ENCODE data around the gene NKTR.

The NKTR gene

DNA sequence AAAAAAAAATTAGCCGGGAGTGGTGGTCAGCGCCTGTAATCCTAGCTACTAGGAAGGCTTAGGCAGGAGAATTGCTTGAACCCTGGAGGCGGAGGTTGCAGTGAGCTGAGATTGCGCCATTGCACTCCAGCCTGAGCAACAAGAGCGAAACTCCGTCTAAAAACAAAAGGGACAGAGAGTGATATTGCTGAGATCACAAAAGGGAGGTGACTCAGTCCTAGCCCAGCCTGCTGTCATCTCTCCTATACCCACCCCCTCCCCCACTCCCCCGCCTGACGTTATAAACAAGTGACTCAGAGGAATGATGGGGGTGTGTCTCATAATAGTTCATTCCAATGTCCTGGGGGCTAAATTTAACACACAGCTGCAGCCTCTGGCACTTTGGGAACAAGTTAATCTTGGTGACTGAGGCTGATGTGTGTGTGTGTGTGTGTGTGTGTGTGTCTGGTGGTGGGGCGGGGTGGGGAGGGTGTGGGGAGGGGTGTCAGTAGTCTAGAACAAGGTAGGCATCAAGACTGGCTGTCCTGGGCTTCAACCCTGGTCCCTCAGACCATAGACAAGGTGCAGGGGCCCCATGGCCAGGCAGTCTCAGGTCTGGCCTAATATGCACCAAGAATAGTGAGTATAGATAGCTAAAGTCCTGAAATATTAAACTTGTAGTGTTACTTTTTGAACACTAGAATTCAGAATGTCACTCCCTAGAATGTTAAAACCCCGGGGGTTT lies 83.6 kb downstream of the NKTR start:
- DNase-seq: no peak

DNA sequence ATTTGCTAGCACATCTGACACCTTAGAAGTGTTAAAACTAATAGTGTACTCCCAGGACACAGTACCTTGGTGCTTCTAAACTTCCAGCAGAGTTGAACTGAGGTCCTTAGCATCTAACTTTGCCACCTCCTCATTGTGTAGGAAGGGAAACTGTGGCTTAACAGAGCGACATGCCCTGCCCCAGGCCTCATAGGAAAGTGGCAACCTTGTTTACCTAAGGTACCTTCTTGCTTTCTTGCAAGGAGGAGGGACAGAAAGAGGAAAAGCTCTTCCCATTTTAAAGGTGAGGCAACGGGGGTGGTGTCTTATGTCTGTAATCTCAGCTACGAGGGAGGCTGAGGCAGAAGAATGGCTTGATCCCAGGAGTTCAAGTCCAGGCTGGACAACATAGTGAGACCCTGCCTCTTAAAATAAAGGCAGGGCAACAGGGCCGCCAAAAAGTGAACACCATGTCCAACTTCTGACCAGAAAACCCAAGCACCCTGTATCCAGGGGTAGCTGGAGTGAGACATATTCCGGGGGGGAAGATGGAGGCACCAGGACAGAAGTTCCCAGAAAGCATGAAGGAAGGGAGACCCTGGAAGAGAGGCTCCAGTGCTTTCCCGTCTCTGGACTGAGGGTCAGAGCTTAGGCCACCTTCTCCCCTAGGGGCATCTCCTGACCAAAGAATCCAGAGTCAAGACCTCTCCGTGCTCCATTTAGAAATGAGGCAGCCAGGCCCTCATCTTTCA lies 84.3 kb downstream of the NKTR start:
- no peak for DNase-seq

DNA sequence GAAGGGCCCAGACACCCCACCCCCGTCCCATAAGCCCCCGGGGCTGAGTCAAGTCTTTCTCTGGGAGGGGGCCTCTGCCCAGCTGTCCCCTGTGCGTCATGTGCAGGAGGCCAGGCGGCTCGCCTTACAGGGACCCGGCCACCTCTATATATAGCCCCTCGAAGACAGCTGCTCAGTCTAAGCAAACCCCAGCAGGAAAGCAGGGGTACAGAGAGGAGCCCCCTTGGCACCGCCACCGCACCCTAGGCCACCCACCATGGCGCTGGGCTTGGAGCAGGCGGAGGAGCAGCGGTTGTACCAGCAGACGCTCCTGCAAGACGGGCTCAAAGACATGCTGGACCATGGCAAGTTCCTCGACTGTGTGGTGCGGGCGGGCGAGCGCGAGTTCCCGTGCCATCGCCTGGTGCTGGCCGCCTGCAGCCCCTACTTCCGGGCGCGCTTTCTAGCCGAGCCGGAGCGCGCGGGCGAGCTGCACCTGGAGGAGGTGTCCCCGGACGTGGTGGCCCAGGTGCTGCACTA lies 84.9 kb downstream of the NKTR start, which contains the start of gene KLHL40:
KLHL40 (plus strand) TSS at position 175 of the 519 bp plus-strand sequence; CDS start at position 257, 82 bp downstream.
- DNase-seq: no peak

DNA sequence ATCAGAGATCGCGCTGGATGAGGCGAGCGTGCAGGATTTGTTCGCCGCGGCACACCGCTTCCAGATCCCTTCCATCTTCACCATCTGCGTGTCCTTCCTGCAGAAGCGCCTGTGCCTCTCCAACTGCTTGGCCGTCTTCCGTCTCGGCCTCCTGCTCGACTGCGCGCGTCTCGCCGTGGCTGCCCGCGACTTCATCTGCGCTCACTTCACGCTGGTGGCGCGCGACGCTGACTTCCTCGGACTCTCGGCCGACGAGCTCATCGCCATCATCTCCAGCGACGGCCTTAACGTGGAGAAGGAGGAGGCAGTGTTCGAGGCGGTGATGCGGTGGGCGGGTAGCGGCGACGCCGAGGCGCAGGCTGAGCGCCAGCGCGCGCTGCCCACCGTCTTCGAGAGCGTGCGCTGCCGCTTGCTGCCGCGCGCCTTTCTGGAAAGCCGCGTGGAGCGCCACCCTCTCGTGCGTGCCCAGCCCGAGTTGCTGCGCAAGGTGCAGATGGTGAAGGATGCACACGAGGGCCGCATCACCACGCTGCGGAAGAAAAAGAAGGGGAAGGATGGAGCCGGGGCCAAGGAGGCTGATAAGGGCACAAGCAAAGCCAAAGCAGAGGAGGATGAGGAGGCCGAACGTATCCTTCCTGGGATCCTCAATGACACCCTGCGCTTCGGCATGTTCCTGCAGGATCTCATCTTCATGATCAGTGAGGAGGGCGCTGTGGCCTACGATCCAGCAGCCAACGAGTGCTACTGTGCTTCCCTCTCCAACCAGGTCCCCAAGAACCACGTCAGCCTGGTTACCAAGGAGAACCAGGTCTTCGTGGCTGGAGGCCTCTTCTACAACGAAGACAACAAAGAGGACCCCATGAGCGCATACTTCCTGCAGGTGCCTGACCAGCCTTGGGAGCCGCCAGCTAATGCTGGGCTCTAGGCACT lies 85.7 kb downstream of the NKTR start:
- no peak for DNase-seq

DNA sequence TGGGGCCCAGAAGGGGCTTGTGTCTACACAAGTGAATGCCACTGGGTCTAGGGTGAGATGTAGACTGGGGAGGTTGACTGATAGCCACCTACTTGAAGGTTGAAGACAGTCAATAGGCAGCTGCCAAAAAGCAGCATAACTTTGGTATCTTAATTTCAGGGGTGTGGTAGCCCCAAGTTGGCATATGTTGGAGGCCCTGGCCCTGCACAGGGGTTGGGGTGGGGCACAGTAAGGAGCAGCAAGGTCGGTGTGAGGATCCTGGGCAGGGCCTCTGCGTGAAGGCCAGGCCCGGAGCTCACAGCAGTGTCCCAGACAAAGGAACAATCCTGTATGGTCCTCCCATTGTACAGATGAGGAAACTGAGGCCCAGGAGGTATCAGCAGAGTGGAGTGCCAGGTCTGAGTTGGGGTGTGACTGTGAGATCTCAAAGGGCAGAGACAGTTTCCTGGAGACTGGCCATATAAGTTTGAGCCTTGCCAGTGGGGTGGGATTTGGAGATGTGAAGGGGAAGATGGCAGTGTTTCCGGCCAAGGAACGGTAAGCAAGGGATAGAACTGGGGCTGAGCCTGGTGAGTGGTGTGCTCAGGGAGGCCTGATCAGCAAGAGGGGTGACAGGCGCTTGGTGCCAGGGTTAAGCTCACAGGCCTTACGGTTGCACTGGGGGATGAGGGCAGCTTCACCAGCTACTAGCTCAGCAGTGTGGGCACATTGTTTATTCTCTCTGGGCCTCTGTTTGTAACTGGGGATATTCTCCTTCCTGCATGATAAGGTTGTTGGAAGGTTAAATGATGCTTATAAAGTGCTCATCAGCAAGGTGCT lies 86.6 kb downstream of the NKTR start:
- no peak for DNase-seq

DNA sequence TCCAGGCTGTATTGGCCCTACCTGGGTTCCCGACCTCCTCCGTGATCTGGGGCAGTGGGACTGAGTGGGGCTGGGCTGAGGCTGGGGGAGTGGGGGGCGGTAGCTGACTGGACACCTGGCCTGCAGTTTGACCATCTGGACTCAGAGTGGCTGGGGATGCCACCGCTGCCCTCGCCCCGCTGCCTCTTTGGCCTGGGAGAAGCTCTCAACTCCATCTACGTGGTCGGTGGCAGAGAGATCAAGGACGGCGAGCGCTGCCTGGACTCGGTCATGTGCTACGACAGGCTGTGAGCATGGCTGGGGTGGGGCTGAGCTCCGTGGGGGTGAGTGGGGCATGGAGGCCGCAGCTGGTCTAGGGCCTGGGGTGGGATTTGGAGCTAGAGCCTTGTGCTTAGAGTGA lies 87.5 kb downstream of the NKTR start:
- no peak for DNase-seq

DNA sequence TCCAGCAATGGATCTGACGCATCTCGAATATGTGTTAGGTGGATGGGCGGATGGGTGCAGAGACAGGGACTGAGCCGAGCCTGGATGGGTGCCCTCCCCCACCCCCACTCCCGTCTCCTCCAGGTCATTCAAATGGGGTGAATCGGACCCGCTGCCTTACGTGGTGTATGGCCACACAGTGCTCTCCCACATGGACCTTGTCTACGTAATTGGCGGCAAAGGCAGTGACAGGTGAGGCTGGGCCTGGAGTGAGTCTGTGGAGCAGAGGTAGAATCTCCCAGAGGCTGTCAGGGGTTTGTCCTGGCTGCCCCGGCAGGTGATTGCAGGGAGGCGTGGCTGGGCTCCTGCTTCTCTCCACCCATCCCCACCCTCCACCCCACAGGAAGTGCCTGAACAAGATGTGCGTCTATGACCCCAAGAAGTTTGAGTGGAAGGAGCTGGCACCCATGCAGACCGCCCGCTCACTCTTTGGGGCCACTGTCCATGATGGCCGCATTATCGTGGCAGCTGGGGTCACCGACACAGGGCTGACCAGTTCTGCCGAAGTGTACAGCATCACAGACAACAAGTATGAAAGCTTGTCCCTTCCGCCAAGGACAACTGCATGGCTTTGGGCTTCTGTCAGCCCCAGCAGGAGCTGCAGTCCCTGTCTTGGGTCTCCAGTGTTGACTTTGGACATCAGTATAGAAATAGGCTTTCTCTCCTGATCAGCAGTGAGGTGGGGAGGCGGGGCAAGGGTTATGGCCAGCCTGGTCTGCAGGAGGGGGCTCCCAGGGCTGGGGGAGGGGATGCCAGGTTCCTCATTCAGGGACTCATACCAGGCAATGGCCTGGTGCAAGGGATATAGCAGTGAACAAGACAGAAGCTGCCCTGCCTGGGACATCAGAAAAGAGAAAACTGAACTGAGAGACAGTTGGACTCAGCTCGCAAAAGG lies 88.3 kb downstream of the NKTR start:
- DNase-seq: no peak

DNA sequence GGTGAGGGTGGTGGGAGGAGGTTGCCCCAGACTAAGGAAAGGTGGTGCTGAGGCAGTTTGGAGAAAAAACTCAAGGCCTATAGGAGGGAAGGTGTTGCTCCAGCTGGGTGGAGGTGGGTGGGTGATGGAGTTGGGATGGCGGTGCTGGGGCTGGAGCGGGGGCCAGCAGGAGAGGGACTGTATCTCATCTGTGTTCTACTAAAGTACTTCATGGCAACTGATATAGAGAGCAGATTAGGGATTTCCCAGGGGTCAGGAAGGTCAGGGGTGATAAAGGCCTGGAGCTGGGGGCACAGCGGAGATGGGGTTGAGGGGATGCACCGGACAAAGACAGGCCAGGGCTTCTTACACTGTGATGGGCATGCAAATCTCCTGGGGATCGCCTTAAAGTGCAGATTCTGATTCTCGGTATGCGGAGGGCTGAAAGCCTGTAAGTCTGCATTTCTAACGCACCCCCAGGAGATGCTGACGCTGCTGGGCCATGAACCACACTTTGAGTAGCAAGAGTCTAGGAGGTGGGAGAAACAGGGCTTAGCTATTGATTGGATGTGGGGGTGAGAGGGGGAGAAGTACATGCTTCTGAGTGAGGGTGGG lies 89.0 kb downstream of the NKTR start:
- no peak for DNase-seq

DNA sequence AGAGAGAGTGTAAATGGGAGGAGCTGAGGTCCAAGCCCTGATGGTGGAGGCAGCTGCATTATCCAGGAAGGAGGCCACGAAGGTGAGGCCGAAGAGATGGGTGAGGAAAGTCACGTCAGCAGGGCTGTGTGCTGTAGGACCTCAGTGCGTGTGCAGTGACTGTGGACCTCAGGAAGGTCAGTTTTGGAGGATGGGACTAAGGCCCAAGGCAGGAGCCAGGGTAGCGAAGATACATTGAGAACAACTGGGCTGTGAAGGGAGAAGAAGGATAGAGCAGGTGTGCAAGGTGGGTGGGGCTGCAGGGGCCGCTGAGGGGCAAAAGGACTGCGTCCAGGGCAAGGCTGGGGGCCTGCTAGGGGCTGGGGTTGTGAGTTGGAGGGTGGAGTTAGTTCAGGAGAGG lies 89.7 kb downstream of the NKTR start:
- no peak for DNase-seq

DNA sequence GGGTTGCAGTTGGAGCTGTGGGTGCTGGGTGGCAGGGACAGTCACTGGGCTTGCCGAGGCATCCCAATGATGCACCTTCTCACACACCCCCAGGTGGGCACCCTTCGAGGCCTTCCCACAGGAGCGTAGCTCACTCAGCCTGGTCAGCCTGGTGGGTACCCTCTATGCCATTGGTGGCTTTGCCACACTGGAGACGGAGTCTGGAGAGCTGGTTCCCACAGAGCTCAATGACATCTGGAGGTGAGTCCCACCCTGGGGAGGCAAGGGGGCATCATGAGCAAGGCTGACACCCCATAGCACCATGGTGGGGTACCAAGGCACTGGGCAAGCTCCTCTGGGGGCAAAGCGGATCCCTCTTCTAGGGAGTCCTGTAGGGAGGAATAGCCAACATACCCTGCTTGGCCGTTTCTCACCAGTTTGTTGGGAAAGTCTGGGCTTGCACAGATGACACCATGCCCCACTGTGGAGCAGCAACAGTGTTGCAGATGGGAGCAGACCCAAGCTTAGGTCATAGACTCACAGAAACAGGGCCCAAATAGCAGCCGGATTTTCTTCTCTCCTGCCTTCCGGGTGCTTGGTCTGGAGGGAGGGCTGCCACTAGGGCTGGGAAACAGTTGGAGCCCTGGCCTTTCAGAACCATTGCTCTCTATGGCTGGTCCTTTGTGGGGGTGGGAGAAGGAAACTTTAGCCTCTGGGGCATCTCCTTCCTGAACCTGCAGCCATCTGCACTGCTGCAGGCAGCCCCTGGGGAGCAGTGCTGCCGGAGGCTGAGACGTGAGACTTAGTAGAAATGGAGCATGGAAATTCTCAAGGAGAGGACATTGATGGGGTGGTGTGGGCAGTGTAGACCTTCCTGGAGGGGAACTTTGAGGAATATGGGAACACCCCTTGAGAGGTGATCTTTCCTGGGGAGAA lies 90.5 kb downstream of the NKTR start:
- DNase-seq: no peak

DNA sequence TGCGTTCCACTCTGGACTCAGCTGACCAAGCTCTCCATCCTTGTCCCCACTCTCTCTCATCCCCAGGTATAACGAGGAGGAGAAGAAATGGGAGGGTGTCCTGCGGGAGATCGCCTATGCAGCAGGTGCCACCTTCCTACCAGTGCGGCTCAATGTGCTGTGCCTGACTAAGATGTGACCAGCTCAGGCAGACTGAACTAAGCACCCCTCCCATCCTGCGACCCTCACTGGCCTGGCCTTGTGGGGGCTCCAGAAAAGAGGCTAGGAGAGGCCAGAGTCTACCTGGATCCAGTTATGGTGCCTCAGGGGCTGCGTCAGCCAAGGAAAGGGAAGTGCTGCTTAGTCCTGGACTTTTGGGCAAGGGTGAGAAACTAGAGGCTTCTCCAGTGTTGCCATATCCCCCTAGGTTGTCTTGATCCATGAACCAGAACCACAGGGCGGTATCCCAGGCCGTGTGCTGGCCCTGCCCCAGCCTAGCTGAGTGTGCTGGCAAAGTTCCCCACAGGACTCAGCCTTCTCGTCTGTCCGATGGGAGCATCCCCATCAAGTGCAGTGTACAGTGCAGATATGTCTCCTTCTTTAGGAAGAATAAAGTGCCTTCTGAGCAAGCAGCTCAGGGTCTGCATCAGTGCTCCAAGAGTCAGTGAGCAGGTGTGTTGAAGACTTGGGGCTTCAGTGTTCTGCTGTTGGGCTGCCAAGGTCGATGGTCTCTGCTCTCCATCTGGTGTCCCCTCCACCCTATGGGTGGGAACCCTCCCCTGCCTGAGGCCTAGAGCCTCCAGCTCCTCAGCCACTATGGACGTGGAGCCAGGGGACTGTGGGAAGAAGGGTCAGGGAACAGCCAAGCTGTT lies 91.6 kb downstream of the NKTR start:
- DNase-seq: no peak

DNA sequence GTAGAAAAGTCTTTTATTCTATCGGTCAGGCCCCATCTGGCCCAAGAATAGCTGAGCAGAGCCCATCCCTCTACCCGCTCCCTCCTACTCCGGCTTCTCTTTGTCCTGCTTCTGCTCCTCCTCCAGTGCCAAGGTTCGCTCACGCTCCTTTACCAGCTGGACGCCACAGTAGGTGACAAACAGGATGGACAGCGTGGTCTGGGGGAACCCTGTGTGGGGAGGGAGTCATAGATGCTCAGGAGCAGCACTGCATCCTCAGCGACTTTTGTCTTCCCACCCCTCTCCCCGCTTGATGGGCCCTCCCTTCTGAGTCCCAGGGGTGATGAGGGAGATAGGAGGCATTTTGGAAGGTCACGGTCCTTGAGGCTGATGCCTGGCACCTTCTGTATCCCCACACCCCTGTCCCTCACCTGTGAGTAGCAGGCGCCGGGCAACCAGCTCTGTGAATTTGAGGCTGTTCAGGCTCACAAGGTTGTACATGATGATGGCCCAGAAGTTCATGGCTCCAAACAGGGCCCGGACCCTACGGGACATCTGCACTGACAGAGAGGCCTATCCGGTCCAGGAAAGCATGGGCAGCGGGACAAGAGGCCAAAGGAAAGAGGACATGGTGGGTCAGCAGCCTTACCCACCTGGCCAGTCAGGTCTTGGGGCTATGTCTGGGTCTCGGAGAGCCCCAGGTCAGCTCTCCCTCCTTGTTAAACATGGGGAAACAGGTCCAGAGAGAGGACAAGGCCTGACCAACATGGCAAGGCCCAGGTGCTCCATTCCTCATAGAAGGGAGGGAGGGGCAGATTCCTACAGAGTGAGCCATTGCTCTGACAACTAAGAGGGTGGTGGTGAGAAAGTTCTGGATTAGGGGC lies 92.4 kb downstream of the NKTR start:
- no peak for DNase-seq

DNA sequence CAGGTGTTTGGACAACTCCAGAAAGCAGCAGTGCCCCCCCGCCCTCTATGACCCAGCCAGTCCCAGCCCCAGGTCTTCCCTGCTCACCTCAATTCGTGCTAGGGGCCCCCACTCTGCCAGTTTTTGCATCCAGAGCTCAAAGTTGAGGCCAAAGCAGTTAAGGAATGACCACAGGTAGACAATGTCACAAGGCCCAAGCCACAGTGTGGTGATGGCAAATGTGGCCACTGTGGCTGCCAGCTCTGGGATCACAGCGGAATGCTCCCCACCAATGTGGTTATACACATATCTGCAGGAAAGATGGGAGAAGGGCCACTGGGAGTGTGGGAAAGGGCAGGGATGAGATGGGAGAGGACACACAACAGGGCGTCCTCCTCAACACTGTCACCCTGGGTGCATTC lies 93.0 kb downstream of the NKTR start:
- DNase-seq: no peak

DNA sequence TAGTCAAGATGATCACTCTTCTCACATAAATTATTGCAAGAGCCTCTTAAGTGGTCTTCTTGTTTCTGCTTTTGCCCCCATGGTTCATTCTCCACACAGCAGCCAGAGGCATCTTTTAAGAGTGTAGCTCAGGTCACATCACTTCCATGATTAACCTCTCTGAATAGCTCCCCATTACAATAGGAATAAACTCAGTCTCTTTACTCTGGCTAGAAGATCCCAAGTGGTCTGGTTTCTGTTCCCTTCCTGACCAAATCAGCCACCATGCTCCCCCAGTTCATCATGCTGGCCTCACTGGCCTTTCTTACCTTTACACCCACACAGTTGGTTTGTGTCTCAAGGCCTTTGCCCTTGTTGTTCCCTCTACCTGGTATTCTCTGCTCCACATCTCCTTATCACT lies 93.9 kb downstream of the NKTR start:
- no peak for DNase-seq

DNA sequence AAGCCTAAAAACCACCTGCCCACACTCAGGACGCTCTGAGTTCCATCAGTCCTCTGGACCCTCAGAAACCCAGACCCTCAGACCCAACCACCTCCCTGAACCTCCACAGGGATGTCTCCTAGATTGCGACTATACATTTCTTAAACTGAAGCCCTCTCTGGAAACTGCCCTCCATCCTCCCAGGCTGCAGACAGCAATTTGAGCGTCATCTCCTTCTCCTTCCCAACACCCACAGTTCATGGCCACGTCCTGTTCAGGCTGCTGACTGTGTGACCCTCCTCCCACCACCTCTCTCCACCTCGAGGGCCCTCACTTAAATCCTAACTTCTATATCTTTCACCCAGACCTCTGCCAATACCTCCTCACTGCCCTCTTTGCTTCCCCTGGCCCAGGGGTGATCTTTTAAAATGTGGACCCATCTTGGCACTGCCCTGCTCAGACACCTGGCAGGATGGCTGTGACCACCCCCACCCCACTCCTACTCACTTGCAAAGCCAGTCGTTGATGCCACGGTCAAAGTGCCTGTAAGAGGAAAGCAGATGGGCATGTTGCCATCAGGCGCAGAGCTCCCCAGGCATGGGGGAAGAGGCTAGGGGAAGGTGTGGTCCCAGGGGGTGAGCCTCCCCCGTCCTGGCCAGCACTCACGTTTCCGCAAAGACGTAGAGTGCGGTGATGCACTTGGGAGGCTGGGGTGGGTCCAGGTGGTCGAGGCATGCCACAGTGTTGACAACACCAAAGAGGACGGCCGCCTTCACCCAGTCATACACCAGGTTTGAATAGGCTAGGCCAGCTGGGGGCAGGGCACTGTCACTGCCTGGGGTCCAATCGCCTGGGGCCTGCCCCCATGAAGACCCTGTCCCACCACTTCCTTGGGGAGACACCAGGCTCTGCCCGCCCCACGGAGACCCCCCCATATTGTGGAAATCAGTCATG lies 96.1 kb downstream of the NKTR start:
- no peak for DNase-seq

DNA sequence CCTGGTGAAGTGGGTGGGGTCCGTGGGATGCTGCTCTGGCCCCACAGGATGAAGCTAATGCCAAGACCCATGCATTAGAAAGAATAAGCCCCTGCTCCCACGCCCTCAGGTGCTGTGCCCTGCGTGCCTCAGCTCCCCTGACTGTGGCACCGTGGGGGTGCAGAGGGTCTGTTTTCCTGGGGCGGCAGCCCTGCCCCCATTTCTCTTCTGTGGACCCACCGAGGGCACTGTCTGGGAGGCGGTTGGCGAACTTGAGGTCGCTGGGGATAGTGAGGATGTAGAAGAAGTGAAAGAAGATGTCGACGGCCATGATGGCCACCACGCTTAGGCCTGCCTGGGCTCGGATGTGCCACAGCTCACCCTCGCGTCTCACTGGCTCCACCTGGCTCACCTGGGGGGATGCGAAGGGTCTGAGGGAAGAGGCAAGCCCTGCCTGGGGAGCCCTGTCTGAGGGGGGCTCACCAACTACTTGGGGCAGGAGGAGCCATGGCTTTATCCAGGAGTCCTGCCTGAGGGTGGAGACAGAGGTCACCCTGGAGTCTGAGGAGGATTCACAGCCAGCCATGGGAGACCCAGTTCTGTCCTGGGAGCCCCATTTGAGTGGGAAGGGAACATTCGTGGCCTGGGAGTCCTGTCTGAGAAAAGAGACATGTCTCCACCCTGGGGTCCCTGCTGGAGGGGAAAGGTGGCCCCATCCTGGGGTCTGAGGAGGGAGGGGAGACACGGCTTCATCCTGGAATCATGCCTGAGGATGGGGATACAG lies 97.0 kb downstream of the NKTR start:
- DNase-seq: no peak
